Naive thymus-derived CD8-positive, alpha-beta T cell (primary cell): ENCODE data around the gene ATN1. TPM values are rescaled to one million over a fixed set of nuclear protein-coding genes. Genes with fewer than 3 reads are reported as not detected.
A peak's percentile ranks its signal among the peaks of the same experiment; 100 is the strongest.

Experiments used
- ATAC-seq, 2 donors: fragments of 150-1000 bp; cut with Tn5 transposase in 1 of 2; sonication (Bioruptor Pico), chemical (Tn5 transposase) in 1 of 2; 1 replicate in 1 of 2; 2 replicates in 1 of 2; pipeline ENCODE4 v1.10.0; 2021; ENCODE audit warnings: mild to moderate bottlenecking in 2 of 2, moderate library complexity in 2 of 2
- POLR2A ChIA-PET: fragments of 350-600 bp; sonication (Branson Sonifier 250); formaldehyde crosslinking; loops from one replicate; lab custom pipeline; 2021; ENCODE audit warnings: antibody characterized with exemption; lab: Charles Lee
- DNase-seq, 10 donors: peaks; one replicate each; pipeline versions ENCODE4 v3.0.0 to v3.0.0-alpha.2; 2020 to 2022
- H3K27ac Mint-ChIP-seq, 10 donors: one replicate each; pipeline ENCODE4 v1.8.0; 2020 to 2022; ENCODE audit warnings: mild to moderate bottlenecking in 10 of 10, mixed read lengths in 10 of 10, moderate library complexity in 4 of 10, inconsistent platforms in 1 of 10
- H3K27me3 Mint-ChIP-seq, 5 donors: one replicate each; pipeline ENCODE4 v1.8.0; 2021 to 2022; ENCODE audit warnings: mixed read lengths in 5 of 5
- H3K36me3 Mint-ChIP-seq, 3 donors: one replicate each; pipeline ENCODE4 v1.8.0; 2020 to 2022; ENCODE audit warnings: mixed read lengths in 3 of 3, mild to moderate bottlenecking in 2 of 3, inconsistent platforms in 1 of 3
- H3K4me1 Mint-ChIP-seq, 4 donors: one replicate each; pipeline ENCODE4 v1.8.0; 2021 to 2022; ENCODE audit warnings: mixed read lengths in 4 of 4
- H3K4me3 Mint-ChIP-seq, 10 donors: one replicate each; pipeline ENCODE4 v1.8.0; 2020 to 2022; ENCODE audit warnings: mild to moderate bottlenecking in 10 of 10, mixed read lengths in 10 of 10, moderate library complexity in 6 of 10, inconsistent platforms in 1 of 10
- H3K9me3 Mint-ChIP-seq, 9 donors: one replicate each; pipeline ENCODE4 v1.8.0; 2020 to 2022; ENCODE audit warnings: mixed read lengths in 9 of 9, mild to moderate bottlenecking in 3 of 9, inconsistent platforms in 1 of 9, moderate library complexity in 1 of 9
- polyA plus RNA-seq, 3 donors: library from polyadenylated mRNA; unstranded; fragments of 300-500 nt; fragmentation: Illumina TruSeq; gene quantifications; one replicate each; pipeline ENCODE4 v1.2.3, GENCODE V29; 2021
- total RNA-seq, 8 experiments: library from RNA in 2 of 8; stranded (reverse) in 2 of 8; gene quantifications; one replicate each; pipeline ENCODE4 v1.2.3 and lab custom pipeline; 2021 to 2026

The ATN1 gene
- total and polyA plus RNA-seq, 5 experiments from 2014 or later, result 0.35 to 30.3 (median 1.4) TPM

DNA sequence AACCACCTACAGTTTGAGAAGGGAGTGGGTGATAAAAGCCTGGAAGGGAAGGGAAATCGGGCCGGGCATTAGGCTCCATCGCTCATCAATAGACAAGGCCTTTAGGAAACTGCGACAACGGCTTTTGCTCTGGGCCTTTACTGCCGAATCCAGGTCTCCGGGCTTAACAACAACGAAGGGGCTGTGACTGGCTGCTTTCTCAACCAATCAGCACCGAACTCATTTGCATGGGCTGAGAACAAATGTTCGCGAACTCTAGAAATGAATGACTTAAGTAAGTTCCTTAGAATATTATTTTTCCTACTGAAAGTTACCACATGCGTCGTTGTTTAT is 15.6 kb downstream of the ATN1 start:
- peaks cover 26 to 66% (median 58%) of the 10 kb centered on the region in 4 donors for H3K4me1 Mint-ChIP-seq
- H3K36me3 Mint-ChIP-seq, result peaks cover 0 to 3% (median 0%) of the 10 kb centered on the region in 3 donors
- no peaks in the 10 kb centered on the region for H3K27me3 Mint-ChIP-seq
- DNase-seq, result peak in 9 of 10 donors; percentile 63 to 94 (median 83)
- ATAC-seq, result peak; percentile 64 to 73
- H3K4me3 Mint-ChIP-seq, result peak overlapping the region; percentile 93 to 99 (median 98)
- POLR2A ChIA-PET, result interaction anchor here (0.6 to 18.4 kb wide), 37 partner anchors 7 to 993 kb away, joined by 3 to 1315 read pairs (median 7); partner anchors contain the start of genes ATN1, C1RL, CDCA3 and COPS7A
- peak overlapping the region; percentile 97 to 100 (median 99) for H3K27ac Mint-ChIP-seq
- H3K9me3 Mint-ChIP-seq, result no peaks in the 10 kb centered on the region

DNA sequence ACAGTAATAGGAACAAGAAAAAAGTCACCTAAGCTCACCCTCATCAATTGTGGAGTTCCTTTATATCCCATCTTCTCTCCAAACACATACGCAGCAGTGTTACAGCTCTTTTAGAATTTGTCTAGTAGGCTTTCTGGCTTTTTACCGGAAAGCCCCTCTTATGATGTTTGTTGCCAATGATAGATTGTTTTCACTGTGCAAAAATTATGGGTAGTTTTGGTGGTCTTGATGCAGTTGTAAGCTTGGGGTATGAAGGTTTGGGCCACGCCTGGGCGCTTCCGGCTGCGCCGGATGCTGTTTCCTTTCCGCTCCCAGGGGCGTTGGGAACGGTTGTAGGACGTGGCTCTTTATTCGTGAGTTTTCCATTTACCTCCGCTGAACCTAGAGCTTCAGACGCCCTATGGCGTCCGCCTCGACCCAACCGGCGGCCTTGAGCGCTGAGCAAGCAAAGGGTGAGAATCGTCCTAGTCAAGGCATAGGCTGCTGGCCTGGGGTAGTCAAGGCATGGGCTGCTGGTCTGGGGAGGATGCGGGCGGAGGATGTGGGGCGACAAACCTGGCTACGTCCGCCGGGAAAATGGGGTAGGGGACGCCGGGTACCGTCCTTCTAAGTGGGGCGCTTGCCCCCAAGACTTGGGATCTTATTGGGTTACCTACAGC is 16.1 kb downstream of the ATN1 start, which contains the start of the genes C12orf57 and RNU7-1:
Gene C12orf57, plus strand, starts transcription at position 301 of the 659 bp plus-strand sequence. Its CDS starts 100 bp downstream, at position 401.
Gene RNU7-1, plus strand, starts transcription at position 95 of the 659 bp plus-strand sequence.
- H3K9me3 Mint-ChIP-seq, result no peaks in the 10 kb centered on the region
- peak; percentile 63 to 73 for ATAC-seq

GRCh38 chr12:6944381-6945186 is 16.8 kb downstream of the ATN1 start:
- Mint-ChIP-seq H3K27me3 (no peaks in the 10 kb centered on the region), H3K36me3 (no peaks in the 10 kb centered on the region), H3K9me3 (no peaks in the 10 kb centered on the region), H3K27ac (peak overlapping the region; percentile 97 to 100 (median 99)), H3K4me1 (peaks cover 32 to 78% (median 66%) of the 10 kb centered on the region in 4 donors), H3K4me3 (peak overlapping the region; percentile 93 to 99 (median 98))
- peak; percentile 49 to 55 for ATAC-seq
- POLR2A ChIA-PET, result interaction anchor here (0.6 to 18.4 kb wide), 32 partner anchors 7 to 992 kb away, joined by 3 to 1315 read pairs (median 8); partner anchors contain the start of genes ATN1, C1RL, CDCA3 and COPS7A
- DNase-seq, result peak; percentile 65 to 94 (median 84)

More for the DNA sequence above, 16.1 kb downstream of the ATN1 start, which contains the start of the genes C12orf57 and RNU7-1:
- peak; percentile 57 to 93 (median 80) for DNase-seq
- Mint-ChIP-seq H3K27ac (peak within 1 kb of the TSS; percentile 97 to 100 (median 99)), H3K27me3 (no peaks in the 10 kb centered on the region), H3K4me3 (peak within 1 kb of the TSS; percentile 93 to 99 (median 98)), H3K36me3 (peaks cover 0 to 3% (median 0%) of the 10 kb centered on the region in 3 donors), H3K4me1 (peaks cover 27 to 71% (median 63%) of the 10 kb centered on the region in 4 donors)
- POLR2A ChIA-PET, result interaction anchor here (0.6 to 18.4 kb wide), 39 partner anchors 8 to 993 kb away, joined by 3 to 1315 read pairs (median 6); partner anchors contain the start of genes ATN1, C1RL, CDCA3 and COPS7A

DNA sequence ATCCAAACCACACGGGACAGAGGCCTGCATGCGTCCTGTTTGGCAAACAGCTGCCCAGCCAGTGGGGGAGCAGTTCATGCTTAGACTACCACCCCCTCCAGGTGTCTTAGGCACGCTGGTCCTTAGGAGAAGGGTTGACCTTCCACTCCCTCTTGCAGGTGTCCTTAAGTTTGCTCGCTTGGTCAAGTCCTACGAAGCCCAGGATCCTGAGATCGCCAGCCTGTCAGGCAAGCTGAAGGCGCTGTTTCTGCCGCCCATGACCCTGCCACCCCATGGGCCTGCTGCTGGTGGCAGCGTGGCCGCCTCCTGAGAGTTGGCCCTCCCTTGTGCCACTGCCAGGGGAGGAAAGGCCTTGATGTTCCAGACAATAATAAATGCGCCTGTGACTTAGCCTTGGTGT is 17.9 kb downstream of the ATN1 start:
- no peaks in the 10 kb centered on the region for H3K9me3 Mint-ChIP-seq
- no peak for ATAC-seq
- H3K36me3 Mint-ChIP-seq, result no peaks in the 10 kb centered on the region
- POLR2A ChIA-PET, result interaction anchor here (0.6 to 18.4 kb wide), 15 partner anchors 8 to 350 kb away, joined by 3 to 1315 read pairs (median 17); partner anchors contain the start of genes ATN1, C1RL, EMG1 and LPCAT3
- no peaks in the 10 kb centered on the region for H3K27me3 Mint-ChIP-seq
- H3K4me3 Mint-ChIP-seq, result peak overlapping the region; percentile 93 to 99 (median 98)
- H3K4me1 Mint-ChIP-seq, result peaks cover 36 to 84% (median 76%) of the 10 kb centered on the region in 4 donors
- peak overlapping the region in 9 of 10 donors; percentile 98 to 100 (median 99) for H3K27ac Mint-ChIP-seq
- peak in 1 of 10 donors; percentile 60 for DNase-seq

- H3K4me3 Mint-ChIP-seq, result peak overlapping the region; percentile 93 to 99 (median 98)
- H3K4me1 Mint-ChIP-seq, result peaks cover 38 to 87% (median 80%) of the 10 kb centered on the region in 4 donors
- peak overlapping the region; percentile 98 to 100 (median 98) for H3K27ac Mint-ChIP-seq
- no peaks in the 10 kb centered on the region for H3K27me3 Mint-ChIP-seq
- POLR2A ChIA-PET, result interaction anchor here (0.8 to 18.4 kb wide), 15 partner anchors 9 to 167 kb away, joined by 3 to 1315 read pairs (median 6); partner anchors contain the start of genes ATN1, C1RL, EMG1 and LPCAT3
- ATAC-seq, result peak in 1 of 2 donors; percentile 6
- DNase-seq, result peak in 8 of 10 donors; percentile 44 to 76 (median 55)
- no peaks in the 10 kb centered on the region for H3K9me3 Mint-ChIP-seq
- no peaks in the 10 kb centered on the region for H3K36me3 Mint-ChIP-seq
These were observed 18.5 kb downstream of the ATN1 start for GRCh38 chr12:6946033-6946919.

- H3K36me3 Mint-ChIP-seq, result peaks cover 0 to 2% (median 2%) of the 10 kb centered on the region in 3 donors
- POLR2A ChIA-PET, result interaction anchor here (0.5 to 18.4 kb wide), 12 partner anchors 10 to 412 kb away, joined by 3 to 1315 read pairs (median 4); partner anchors contain the start of genes EMG1, ENO2, LPCAT3 and PHB2
- H3K9me3 Mint-ChIP-seq, result no peaks in the 10 kb centered on the region
- DNase-seq, result no peak
- peaks cover 41 to 90% (median 80%) of the 10 kb centered on the region in 4 donors for H3K4me1 Mint-ChIP-seq
- no peaks in the 10 kb centered on the region for H3K27me3 Mint-ChIP-seq
- no peak for ATAC-seq
- H3K4me3 Mint-ChIP-seq, result peak overlapping the region; percentile 93 to 99 (median 98)
- peak overlapping the region; percentile 98 to 100 (median 98) for H3K27ac Mint-ChIP-seq
These were observed 19.2 kb downstream of the ATN1 start for GRCh38 chr12:6946920-6947374.

DNA sequence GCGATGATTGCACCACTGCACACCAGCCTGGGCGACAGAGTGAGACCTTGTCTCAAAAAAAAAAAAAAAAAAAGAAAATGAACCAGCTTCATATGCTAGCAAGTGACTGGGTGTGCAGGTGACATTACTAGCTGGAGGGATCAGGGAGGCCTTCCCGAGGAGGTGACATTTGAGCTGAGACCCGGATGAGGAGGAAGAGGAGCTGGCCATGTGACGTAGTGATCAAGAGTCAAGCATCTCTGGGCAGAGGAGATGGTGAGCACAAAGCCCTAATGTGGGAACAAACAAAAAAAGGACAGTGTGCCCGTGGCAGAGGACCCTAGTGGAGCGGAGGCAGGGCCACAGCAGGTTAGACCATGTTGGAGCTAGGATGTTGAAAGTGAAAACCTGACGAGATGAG is 19.9 kb downstream of the ATN1 start:
- DNase-seq (peak in 1 of 10 donors; percentile 8), ATAC-seq (no peak)
- POLR2A ChIA-PET, result interaction anchor here (0.5 to 18.4 kb wide), 12 partner anchors 10 to 413 kb away, joined by 3 to 1315 read pairs (median 4); partner anchors contain the start of genes EMG1, ENO2, LPCAT3 and PHB2
- Mint-ChIP-seq H3K9me3 (no peaks in the 10 kb centered on the region), H3K27ac (peak overlapping the region; percentile 98 to 100 (median 98)), H3K36me3 (peaks cover 4 to 9% (median 7%) of the 10 kb centered on the region in 3 donors), H3K4me3 (peak overlapping the region; percentile 16 to 99 (median 78)), H3K4me1 (peaks cover 41 to 91% (median 77%) of the 10 kb centered on the region in 4 donors), H3K27me3 (no peaks in the 10 kb centered on the region)

- Mint-ChIP-seq H3K4me1 (peaks cover 38 to 93% (median 76%) of the 10 kb centered on the region in 4 donors), H3K27me3 (no peaks in the 10 kb centered on the region), H3K36me3 (peaks cover 9 to 20% (median 14%) of the 10 kb centered on the region in 3 donors), H3K27ac (peak overlapping the region; percentile 95 to 100 (median 98)), H3K4me3 (peak overlapping the region; percentile 38 to 99 (median 74)), H3K9me3 (no peaks in the 10 kb centered on the region)
- POLR2A ChIA-PET, result interaction anchor here (0.8 to 18.4 kb wide), 7 partner anchors 11 to 313 kb away, joined by 3 to 1315 read pairs (median 5); partner anchors contain the start of genes LPAR5, SPSB2 and TPI1
- peak in 1 of 10 donors; percentile 68 for DNase-seq
- no peak for ATAC-seq
These were observed 21.3 kb downstream of the ATN1 start for GRCh38 chr12:6948873-6949594.

DNA sequence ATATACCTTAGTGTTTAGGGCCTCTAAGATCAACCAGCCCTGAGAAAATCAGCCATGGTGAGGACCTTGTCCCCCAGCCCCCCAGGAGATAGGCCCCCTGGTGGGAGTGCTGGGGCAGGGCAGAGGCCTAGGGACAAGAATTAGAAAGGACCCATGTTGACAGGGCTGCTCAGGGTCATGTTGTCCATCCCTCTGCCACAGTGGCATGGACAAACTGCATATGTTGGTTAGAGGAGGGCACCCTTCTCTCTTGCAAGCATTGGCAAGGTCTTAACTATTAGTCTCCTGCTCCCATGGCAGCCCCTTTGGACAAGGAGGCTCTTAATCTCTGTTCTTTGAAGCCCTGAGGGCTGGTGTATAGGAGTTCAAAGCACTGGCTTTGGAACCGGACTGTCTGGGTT is 22.6 kb downstream of the ATN1 start:
- POLR2A ChIA-PET, result interaction anchor here (0.6 to 18.4 kb wide), 10 partner anchors 7 to 83 kb away, joined by 3 to 1315 read pairs (median 7); partner anchors contain the start of genes C12orf57, RNU7-1, SPSB2 and TPI1
- H3K27ac Mint-ChIP-seq, result peak overlapping the region; percentile 93 to 99 (median 98)
- H3K4me1 Mint-ChIP-seq, result peaks cover 43 to 93% (median 79%) of the 10 kb centered on the region in 4 donors
- ATAC-seq, result peak in 1 of 2 donors; percentile 15
- no peaks in the 10 kb centered on the region for H3K27me3 Mint-ChIP-seq
- DNase-seq, result peak in 2 of 10 donors; percentile 44 to 69
- no peaks in the 10 kb centered on the region for H3K9me3 Mint-ChIP-seq
- peaks cover 9 to 31% (median 14%) of the 10 kb centered on the region in 3 donors for H3K36me3 Mint-ChIP-seq
- H3K4me3 Mint-ChIP-seq, result peak overlapping the region; percentile 98 to 100 (median 98)
